Stimulated activated CD4-positive, alpha-beta T cell treated with anti-CD3 and anti-CD28 coated beads, Interleukin-1b, Interleukin-23, amount 100 ng/mL, for 4 hours (primary cell): ENCODE data around the gene IL13RA1.
"Not testable (repeated sequence)": the region's sequence is repeated elsewhere in the genome, so short reads cannot be mapped to it uniquely, and the experiment has no call there.

Source experiments
- DNase-seq, 2 donors: peaks; one replicate each; pipeline ENCODE4 v3.0.0-alpha.2; 2020; ENCODE audit warnings: low read depth in 2 of 2

The IL13RA1 gene

GRCh38 chrX:118780509-118780908, 53.1 kb downstream of the IL13RA1 start:
- DNase-seq, result no peak

GRCh38 chrX:118780911-118781310, 53.5 kb downstream of the IL13RA1 start:
- no peak for DNase-seq

GRCh38 chrX:118795528-118796280, 68.3 kb downstream of the IL13RA1 start:
- DNase-seq, result no peak

- no peak for DNase-seq
These were observed 75.5 kb downstream of the IL13RA1 start for GRCh38 chrX:118802857-118803256.

GRCh38 chrX:118807151-118808017, 80.0 kb downstream of the IL13RA1 start:
- peak in 1 of 2 donors; percentile 15 for DNase-seq

- not testable (repeated sequence) for DNase-seq
These were observed 89.9 kb downstream of the IL13RA1 start for GRCh38 chrX:118817257-118817656.

GRCh38 chrX:118823263-118824172, 96.1 kb downstream of the IL13RA1 start, which contains the start of gene ZCCHC12:
TSS of gene ZCCHC12 (plus strand) at chrX:118823824. CDS start at chrX:118825245, 1,421 bp downstream.
- DNase-seq, result peak; percentile 24 to 27

GRCh38 chrX:118824173-118824730, 96.8 kb downstream of the IL13RA1 start:
- DNase-seq, result no peak

GRCh38 chrX:118825227-118825626, 97.8 kb downstream of the IL13RA1 start:
- DNase-seq, result no peak

- DNase-seq, result peak; percentile 30 to 56
These were observed 112.0 kb downstream of the IL13RA1 start for GRCh38 chrX:118839334-118839958.
